Uterus (tissue), 2 donors: Measurements from ENCODE around the gene PAIP2B.

Experiments
- CTCF ChIP-seq, 4 experiments: fragments of 200-600 bp in 2 of 4; fragments of 450-650 bp in 2 of 4; sonication (generic) in 2 of 4; IDR thresholded peaks; one replicate each; pipeline ENCODE4 v1.5.1; 2016 to 2019; ENCODE audit warnings: antibody characterized with exemption in 4 of 4, mild to moderate bottlenecking in 2 of 4, moderate library complexity in 1 of 4
- POLR2A ChIP-seq, 2 donors: fragments of 450-650 bp; IDR thresholded peaks; one replicate each; pipeline ENCODE4 v1.6.1; 2016; ENCODE audit warnings: antibody characterized with exemption in 2 of 2, mild to moderate bottlenecking in 1 of 2, moderate library complexity in 1 of 2

GRCh38 chr2:71224457-71224856, 2.4 kb downstream of the PAIP2B start:
- no peak for TF ChIP-seq POLR2A (IDR thresholded peaks at IDR 0.05)
- no peak for TF ChIP-seq CTCF (IDR thresholded peaks at IDR 0.05)
